ENCODE results near the gene RPS14. TPM values are rescaled to one million over a fixed set of nuclear protein-coding genes. Genes with fewer than 3 reads are reported as not detected.

Gene RPS14
- total and polyA plus RNA-seq, 9 of the 15 experiments (the other 6 are each of a cell fraction or from before 2014, with no cell fraction given), result 1,824 to 5,983 (median 3,017) TPM

DNA sequence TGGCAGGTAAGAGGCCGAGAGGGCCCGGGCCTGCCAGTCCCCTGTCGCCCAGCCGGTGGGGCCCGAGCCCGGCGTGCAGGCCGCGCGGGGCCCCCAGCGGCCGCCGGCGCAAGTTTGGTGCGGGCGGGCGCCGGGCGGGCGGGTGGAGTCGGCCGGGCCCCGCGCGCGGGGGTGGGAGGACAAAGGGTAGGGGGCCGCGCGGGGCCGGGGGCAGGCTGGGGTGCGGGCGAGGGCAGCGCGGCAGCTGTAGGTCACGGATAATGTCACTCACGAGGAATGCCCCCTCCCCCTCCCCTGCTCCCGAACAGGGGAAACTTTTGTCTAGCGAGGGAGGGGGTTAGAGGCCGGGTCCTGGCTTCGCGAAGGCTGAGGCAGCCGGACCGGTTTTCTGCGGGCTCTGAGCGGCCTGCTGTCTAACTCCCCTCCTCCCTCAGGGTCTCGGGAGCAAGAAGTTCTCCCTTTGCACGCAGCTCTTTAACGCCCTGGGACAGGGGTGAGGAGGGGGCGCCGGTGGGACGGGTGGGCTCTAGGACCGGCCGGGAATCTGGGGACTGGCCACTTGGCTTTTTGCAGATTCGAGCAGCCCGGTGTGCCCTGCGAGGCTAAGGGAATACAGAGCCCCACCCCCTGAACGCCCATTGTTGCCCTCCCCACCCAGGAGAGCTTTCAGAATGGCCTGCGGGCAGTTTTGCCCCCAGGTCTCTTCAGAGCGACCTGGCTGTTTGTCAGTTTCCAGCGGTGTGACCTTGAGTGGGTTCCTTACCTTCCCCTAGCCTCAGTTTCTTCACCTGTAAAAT is 37.1 kb upstream of the RPS14 start (continued):
- TF ChIP-seq SIN3A (IDR thresholded peaks at IDR 0.05; ENCODE audit: borderline replicate concordance in 2 of 2, control insufficient read depth in 1 of 2, low read depth in 2 of 2, low read length in 2 of 2), result peak in 1 of 2 experiments; percentile 12; a peak in 1 of 4 replicates
- no peak for TF ChIP-seq RFX7 (CRISPR knock-in tag; IDR thresholded peaks at IDR 0.05)
- no peak for TF ChIP-seq EP300 (IDR thresholded peaks at IDR 0.05; ENCODE audit: low read length)
- TF ChIP-seq SMAD2 (IDR thresholded peaks at IDR 0.05; ENCODE audit: low read depth, low read length), result no peak
- no peak for TF ChIP-seq RBBP5 (IDR thresholded peaks at IDR 0.05; ENCODE audit: borderline replicate concordance, insufficient read depth, low read length, poor library complexity, severe bottlenecking)
- TF ChIP-seq FOXM1 (IDR thresholded peaks at IDR 0.05; ENCODE audit: low read depth), result peak; percentile 39; the same call in 1 of the 2 replicates
- TF ChIP-seq FOXM1 (CRISPR knock-in tag; IDR thresholded peaks at IDR 0.05; ENCODE audit: low read depth), result no peak
- TF ChIP-seq KAT7 (CRISPR knock-in tag; IDR thresholded peaks at IDR 0.05; ENCODE audit: borderline replicate concordance), result no peak
- no peak for TF ChIP-seq PURB (CRISPR knock-in tag; IDR thresholded peaks at IDR 0.05; ENCODE audit: low read depth)
- TF ChIP-seq CHD1 (IDR thresholded peaks at IDR 0.05; ENCODE audit: low read length), result peak; percentile 32
- TF ChIP-seq RAD21 (CRISPR knock-in tag; conservative IDR thresholded peaks at IDR 0.05 in 1 of 2, IDR thresholded peaks at IDR 0.05 in 1 of 2), result peak in 1 of 2 experiments; percentile 35; a peak in 2 of 4 replicates
- no peak for TF ChIP-seq NR4A1 (CRISPR knock-in tag; IDR thresholded peaks at IDR 0.05)
- TF ChIP-seq NR4A1 (tag; IDR thresholded peaks at IDR 0.05), result no peak
- TF ChIP-seq HEY1 (CRISPR knock-in tag; IDR thresholded peaks at IDR 0.05; ENCODE audit: borderline replicate concordance), result no peak
- no peak for TF ChIP-seq TRIM25 (IDR thresholded peaks at IDR 0.05; ENCODE audit: borderline replicate concordance)
- 0 out of 2 replicates have a peak, but pooled peaks have one; percentile 13 for TF ChIP-seq NFRKB (IDR thresholded peaks at IDR 0.05; ENCODE audit: low read depth)
- TF ChIP-seq KDM1A (IDR thresholded peaks at IDR 0.05), result peak; percentile 88 to 95; a peak in 3 of 4 replicates
- TF ChIP-seq ZSCAN29 (IDR thresholded peaks at IDR 0.05), result no peak
- no peak for TF ChIP-seq USF2 (CRISPR knock-in tag; IDR thresholded peaks at IDR 0.05)
- TF ChIP-seq HMG20B (CRISPR knock-in tag; IDR thresholded peaks at IDR 0.05), result no peak
- TF ChIP-seq CTCF (IDR thresholded peaks at IDR 0.05 in 2 of 3, conservative IDR thresholded peaks at IDR 0.05 in 1 of 3; ENCODE audit: insufficient read depth in 2 of 3, low read depth in 1 of 3, low read length in 3 of 3), result peak in 2 of 3 experiments; percentile 27 to 55; a peak in 3 of 6 replicates
- no peak for TF ChIP-seq KLF1 (tag; IDR thresholded peaks at IDR 0.05)
- no peak for TF ChIP-seq SMC3 (conservative IDR thresholded peaks at IDR 0.05; ENCODE audit: insufficient read depth, low read depth, low read length)
- peak; percentile 19 for TF ChIP-seq POLR2G (IDR thresholded peaks at IDR 0.05; ENCODE audit: low read depth, low read length)
